Subcutaneous adipose tissue (tissue), 4 donors: ENCODE measurements around the gene ARHGAP25. TPM values are rescaled to one million over a fixed set of nuclear protein-coding genes. Genes with fewer than 3 reads are reported as not detected.

Source experiments
- CTCF ChIP-seq: fragments of 450-650 bp; IDR thresholded peaks from one replicate; pipeline ENCODE4 v1.5.1; 2016; ENCODE audit warnings: low read depth, mild to moderate bottlenecking, control low read depth, antibody characterized with exemption, moderate library complexity
- total RNA-seq, 4 donors: library from RNA; depleted of rRNA; stranded (reverse); fragments of >200 nt; gene quantifications; one replicate each; pipeline ENCODE4 v1.1.0, GENCODE V29; 2016

Gene ARHGAP25
- total RNA-seq, 4 donors from 2014 or later: 7.3 to 29.7 (median 14.3) TPM

DNA sequence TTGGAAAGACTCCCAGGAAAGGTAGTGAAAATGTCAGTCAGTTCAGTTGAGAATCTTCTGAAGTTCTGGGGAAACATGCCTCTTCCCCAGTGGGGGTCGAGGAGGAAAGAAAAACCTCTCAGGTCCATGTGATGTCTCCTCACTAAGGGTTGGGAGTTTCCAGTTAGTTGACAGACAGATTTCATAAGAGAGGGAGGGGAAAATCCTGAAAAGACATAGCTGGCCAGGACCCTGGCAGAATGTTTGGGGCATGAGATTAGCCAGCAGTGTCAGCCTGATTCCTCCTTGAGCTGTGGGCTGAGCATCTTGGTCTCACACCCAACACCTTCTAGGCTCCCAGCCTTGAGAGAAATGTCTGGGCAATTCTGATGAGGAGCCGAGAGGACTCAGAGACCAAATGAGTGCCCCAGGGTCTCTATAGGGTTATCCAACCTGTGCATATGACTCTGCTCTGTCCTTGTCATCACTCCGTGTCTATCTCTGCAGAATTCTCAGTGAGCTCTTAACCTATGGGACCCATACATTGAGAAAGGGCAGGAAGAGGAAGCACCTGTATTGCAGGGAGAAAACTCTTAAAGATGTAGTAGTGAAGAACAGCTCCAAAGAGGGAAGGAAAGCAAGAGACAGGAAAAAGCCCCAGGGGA, 122.7 kb downstream of the ARHGAP25 start:
- no peak for TF ChIP-seq CTCF

DNA sequence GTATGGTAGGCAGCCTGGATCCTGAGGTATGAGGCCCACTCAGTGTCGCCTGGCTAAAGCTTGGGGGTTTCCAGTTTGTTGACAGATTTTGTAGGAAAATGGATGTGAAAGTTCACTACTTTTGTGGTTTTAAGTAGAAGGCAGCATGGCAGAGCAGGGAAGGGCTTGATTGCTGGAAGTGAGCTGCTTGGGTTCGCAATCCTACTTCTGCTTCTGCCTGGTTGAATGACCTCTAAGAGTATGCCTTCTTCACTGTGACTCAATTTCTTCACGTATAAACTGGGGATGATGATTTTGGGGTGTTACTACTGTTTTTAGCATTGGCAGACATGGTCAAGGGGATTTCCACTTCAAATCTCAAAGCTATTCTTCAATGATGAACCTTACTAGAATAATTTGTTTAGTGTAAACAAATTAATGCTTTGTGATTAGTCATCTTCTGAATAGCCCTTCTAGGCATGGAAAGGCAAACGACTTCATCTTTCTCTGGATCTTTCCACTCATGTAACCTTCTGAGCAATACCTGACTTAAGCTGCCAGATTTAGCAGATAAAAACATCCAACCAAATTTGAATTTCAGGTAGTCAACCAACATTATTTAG, 123.3 kb downstream of the ARHGAP25 start:
- TF ChIP-seq CTCF: no peak

DNA sequence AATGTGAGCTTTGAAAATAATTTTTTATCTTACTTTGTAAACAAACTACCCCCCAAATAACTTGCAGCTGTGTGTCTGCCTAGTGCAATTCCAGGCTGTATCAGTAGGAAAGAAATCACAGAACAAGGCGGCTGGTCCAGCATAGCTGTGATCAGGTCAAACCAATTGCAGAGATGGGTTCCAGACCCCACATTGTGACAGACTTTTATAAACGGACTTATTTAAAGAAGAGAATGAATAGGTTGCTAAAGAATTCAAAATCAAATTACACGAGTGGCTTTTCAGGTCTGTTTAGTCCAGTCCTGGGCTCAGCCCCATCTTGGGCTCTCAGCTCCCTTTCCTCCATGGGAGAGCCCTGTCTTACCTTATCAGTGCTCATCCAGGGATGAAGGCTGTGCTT, 125.5 kb downstream of the ARHGAP25 start:
- no peak for TF ChIP-seq CTCF

GRCh38 chr2:68861330-68861729, 126.7 kb downstream of the ARHGAP25 start:
- no peak for TF ChIP-seq CTCF

GRCh38 chr2:68862889-68863288, 128.3 kb downstream of the ARHGAP25 start:
- TF ChIP-seq CTCF: no peak

- TF ChIP-seq CTCF: no peak
Observed at GRCh38 chr2:68863996-68864395, 129.4 kb downstream of the ARHGAP25 start.

GRCh38 chr2:68865108-68865507, 130.5 kb downstream of the ARHGAP25 start:
- TF ChIP-seq CTCF: no peak
